Adrenal gland (tissue), 12 donors: ENCODE data around the gene NPHS2. TPM values are rescaled to one million over a fixed set of nuclear protein-coding genes. Genes with fewer than 3 reads are reported as not detected.

Experiments used
- DNase-seq, 7 donors: peaks; one replicate each; pipeline ENCODE4 v3.0.0-alpha.2; 2019 to 2020
- H3K27ac ChIP-seq, 5 donors: fragments of 200-600 bp; sonication (generic) in 4 of 5; 1 replicate in 3 of 5; 2 replicates in 2 of 5; pipeline versions ENCODE4 v1.5.1 to v1.8.0; 2016 to 2020; ENCODE audit warnings: mild to moderate bottlenecking in 1 of 5
- H3K27me3 ChIP-seq: fragments of 200-600 bp; 2 replicates; pipeline ENCODE4 v1.8.0; 2021
- H3K36me3 ChIP-seq, 2 donors: fragments of 200-600 bp; replicated peaks in 1 of 2; 1 replicate in 1 of 2; 2 replicates in 1 of 2; pipeline versions ENCODE4 v1.5.1 to v1.8.0; 2018 to 2022
- H3K4me1 ChIP-seq, 2 donors: fragments of 200-600 bp; replicated peaks in 1 of 2; 1 replicate in 1 of 2; 2 replicates in 1 of 2; pipeline versions ENCODE4 v1.5.1 to v1.8.0; 2018 to 2021
- H3K4me3 ChIP-seq, 4 donors: fragments of 200-600 bp; sonication (generic) in 3 of 4; one replicate each; pipeline ENCODE4 v1.5.1; 2016 to 2018
- H3K9me3 ChIP-seq, 3 donors: fragments of 200-600 bp; sonication (generic) in 1 of 3; replicated peaks in 1 of 3; 1 replicate in 2 of 3; 2 replicates in 1 of 3; pipeline versions ENCODE4 v1.5.1 to v1.8.0; 2016 to 2021
- CTCF ChIP-seq, 6 experiments: fragments of 450-650 bp in 4 of 6; fragments of 200-600 bp in 2 of 6; sonication (generic) in 1 of 6; IDR thresholded peaks; 1 replicate in 5 of 6; 2 replicates in 1 of 6; pipeline versions ENCODE4 v1.5.1 to v1.8.0; 2016 to 2021; ENCODE audit warnings: antibody characterized with exemption in 6 of 6, mild to moderate bottlenecking in 2 of 6, moderate library complexity in 1 of 6
- POLR2A ChIP-seq, 2 donors: fragments of 450-650 bp; IDR thresholded peaks; one replicate each; pipeline ENCODE4 v1.6.1; 2017; ENCODE audit warnings: antibody characterized with exemption in 2 of 2, mild to moderate bottlenecking in 2 of 2, moderate library complexity in 1 of 2
- WGBS, 4 donors: extraction: QIAGEN DNeasy Blood & Tissue Kit in 2 of 4; methylation state at CpG; one replicate each; pipeline versions ENCODE4 v1.1.5 to v1.1.7; 2013 to 2017; 5-methylcytosine and 5-hydroxymethylcytosine counted together
- intact Hi-C, 2 donors: fragments of 100-400 bp; cut with DNase I; formaldehyde crosslinking; loops; one replicate each; pipeline versions ENCODE4 v1.14.1 to v1.15.0; 2022 to 2023
- polyA plus RNA-seq, 3 donors: library from polyadenylated mRNA; stranded (reverse); fragments of 200-250 nt in 2 of 3; fragments of 350-450 nt in 1 of 3; fragmentation: Illumina TruSeq in 1 of 3; extraction: RNeasy Lipid Tissue Mini Kit (QIAGEN cat#74804) in 1 of 3; gene quantifications; one replicate each; pipeline ENCODE4 v1.2.3, GENCODE V29; 2013 to 2014
- total RNA-seq, 9 donors: library from RNA; depleted of rRNA in 4 of 9; stranded (reverse); fragments of >200 nt in 4 of 9; fragments of 120-200 nt in 1 of 9; fragmentation: NEBNext Ultra II Directional in 1 of 9; extraction: Animal tissue kit (Norgen Biotek cat#: 25700) in 1 of 9; gene quantifications; one replicate each; pipeline versions ENCODE4 v1.1.0 to v1.2.4, GENCODE V29; 2013 to 2023
- donor health status: healthy with polysubstance abuse.
- donor health status: Bipolar disorder and iron deficiency.
- donor health status: DM: yes; HTN: yes; CAD: no.
- donor health status: DM: no; HTN: no; CAD: no.
- donor health status: DM: no; HTN: no; CAD: no.
- donor health status: DM: yes; HTN: yes; CAD: no.

The NPHS2 gene
- total and polyA plus RNA-seq, 12 donors: not detected

- intact Hi-C loops: no loop called here
- WGBS, 4 donors: 62 to 85% (median 67%) methylated on average over 9 of the region's 9 CpGs
Measured at GRCh38 chr1:179550746-179551682, 24.7 kb downstream of the NPHS2 start.

GRCh38 chr1:179549368-179549700, 26.4 kb downstream of the NPHS2 start:
- no peak for TF ChIP-seq POLR2A (IDR thresholded peaks at IDR 0.05)
- no peak for TF ChIP-seq CTCF (IDR thresholded peaks at IDR 0.05)

More at GRCh38 chr1:179550746-179551682, 24.7 kb downstream of the NPHS2 start:
- no peaks in the 10 kb centered on the region for H3K36me3 ChIP-seq
- TF ChIP-seq POLR2A (IDR thresholded peaks at IDR 0.05) (no peak), CTCF (IDR thresholded peaks at IDR 0.05) (no peak)
- H3K27me3 ChIP-seq: no peaks in the 10 kb centered on the region
- no peak overlapping the region for H3K4me3 ChIP-seq
- H3K27ac ChIP-seq: no peak overlapping the region
- DNase-seq: no peak
- H3K4me1 ChIP-seq: peaks cover 0 to 10% of the 10 kb centered on the region in 2 donors
- H3K9me3 ChIP-seq: no peaks in the 10 kb centered on the region

GRCh38 chr1:179548666-179549367, 26.9 kb downstream of the NPHS2 start:
- Histone ChIP-seq H3K36me3 (no peaks in the 10 kb centered on the region), H3K4me3 (no peak overlapping the region), H3K4me1 (peaks cover 0 to 10% of the 10 kb centered on the region in 2 donors), H3K9me3 (no peaks in the 10 kb centered on the region), H3K27me3 (no peaks in the 10 kb centered on the region), H3K27ac (no peak overlapping the region)
- WGBS, 4 donors: 69 to 96% (median 81%) methylated on average over 3 of the region's 3 CpGs
- DNase-seq: no peak
- TF ChIP-seq CTCF (IDR thresholded peaks at IDR 0.05) (no peak), POLR2A (IDR thresholded peaks at IDR 0.05) (no peak)
- intact Hi-C loops: no loop called here

More at GRCh38 chr1:179549368-179549700, 26.4 kb downstream of the NPHS2 start:
- H3K27ac ChIP-seq: no peak overlapping the region
- no peaks in the 10 kb centered on the region for H3K9me3 ChIP-seq
- H3K4me3 ChIP-seq: no peak overlapping the region
- no peaks in the 10 kb centered on the region for H3K36me3 ChIP-seq
- intact Hi-C loops: no loop called here
- 72 to 94% (median 90%) methylated on average over 2 of the region's 2 CpGs for WGBS, 4 donors
- DNase-seq: no peak
- peaks cover 0 to 10% of the 10 kb centered on the region in 2 donors for H3K4me1 ChIP-seq
- no peaks in the 10 kb centered on the region for H3K27me3 ChIP-seq

GRCh38 chr1:179547021-179547535, 28.7 kb downstream of the NPHS2 start:
- H3K4me1 ChIP-seq: peaks cover 0 to 10% of the 10 kb centered on the region in 2 donors

More at GRCh38 chr1:179547021-179547535, 28.7 kb downstream of the NPHS2 start:
- intact Hi-C loops: no loop called here
- Histone ChIP-seq H3K36me3 (no peaks in the 10 kb centered on the region), H3K9me3 (no peaks in the 10 kb centered on the region), H3K4me3 (no peak overlapping the region), H3K27me3 (no peaks in the 10 kb centered on the region), H3K27ac (no peak overlapping the region)
- TF ChIP-seq POLR2A (IDR thresholded peaks at IDR 0.05) (no peak), CTCF (IDR thresholded peaks at IDR 0.05) (no peak)
- 77 to 86% (median 78%) methylated on average over 1 to 2 of the region's 2 CpGs for WGBS, 4 donors
- DNase-seq: no peak
